Measurements from ENCODE around the gene ATP13A4.

GRCh38 chr3:193407112-193407511 lies 147.6 kb downstream of the ATP13A4 start:
- TF ChIP-seq CTCF (conservative IDR thresholded peaks at IDR 0.05; ENCODE audit: low read depth, low read length) (no peak), POLR2A (IDR thresholded peaks at IDR 0.05; ENCODE audit: low read depth, low read length) (no peak), USF2 (IDR thresholded peaks at IDR 0.05; ENCODE audit: low read depth, low read length) (no peak), RFX5 (IDR thresholded peaks at IDR 0.05; ENCODE audit: low read depth, low read length) (no peak), RAD21 (IDR thresholded peaks at IDR 0.05; ENCODE audit: low read length) (no peak), MXI1 (IDR thresholded peaks at IDR 0.05; ENCODE audit: borderline replicate concordance, low read depth, low read length) (no peak)

Data from IMR-90 (cell line).